Measurements from ENCODE around the gene PHYHIPL.
A peak's percentile ranks its signal among the peaks of the same experiment; 100 is the strongest.
"Not testable (repeated sequence)": the region's sequence is repeated elsewhere in the genome, so short reads cannot be mapped to it uniquely, and the experiment has no call there.

Gene PHYHIPL

GRCh38 chr10:59212301-59212798 is 35.9 kb downstream of the PHYHIPL start:
- no peak for DNase-seq

GRCh38 chr10:59214160-59214559 is 37.7 kb downstream of the PHYHIPL start:
- DNase-seq: no peak

- DNase-seq: no peak
Measured at GRCh38 chr10:59216178-59216869, 39.9 kb downstream of the PHYHIPL start.

GRCh38 chr10:59222788-59223187 is 46.3 kb downstream of the PHYHIPL start:
- DNase-seq: no peak

GRCh38 chr10:59223597-59223996 is 47.2 kb downstream of the PHYHIPL start:
- not testable (repeated sequence) for DNase-seq

- no peak for DNase-seq
Measured at GRCh38 chr10:59225211-59225610, 48.8 kb downstream of the PHYHIPL start.

- no peak for DNase-seq
Measured at GRCh38 chr10:59227136-59227673, 50.8 kb downstream of the PHYHIPL start.

GRCh38 chr10:59229441-59229840 is 53.0 kb downstream of the PHYHIPL start:
- DNase-seq: no peak

- DNase-seq: no peak
Measured at GRCh38 chr10:59234194-59234593, 57.8 kb downstream of the PHYHIPL start.

- peak; percentile 16 for DNase-seq
Measured at GRCh38 chr10:59234816-59235429, 58.5 kb downstream of the PHYHIPL start.

GRCh38 chr10:59236064-59236697 is 59.7 kb downstream of the PHYHIPL start:
- DNase-seq: no peak

GRCh38 chr10:59237775-59238174 is 61.3 kb downstream of the PHYHIPL start:
- DNase-seq: no peak

- DNase-seq: not testable (repeated sequence)
Measured at GRCh38 chr10:59239108-59239507, 62.7 kb downstream of the PHYHIPL start.

- peak; percentile 59 for DNase-seq
Measured at GRCh38 chr10:59240582-59241183, 64.2 kb downstream of the PHYHIPL start.

GRCh38 chr10:59242057-59242456 is 65.6 kb downstream of the PHYHIPL start:
- DNase-seq: no peak

GRCh38 chr10:59242991-59243390 is 66.5 kb downstream of the PHYHIPL start:
- DNase-seq: no peak

GRCh38 chr10:59243611-59244195 is 67.3 kb downstream of the PHYHIPL start:
- no peak for DNase-seq

GRCh38 chr10:59244871-59245270 is 68.4 kb downstream of the PHYHIPL start:
- no peak for DNase-seq

- no peak for DNase-seq
Measured at GRCh38 chr10:59245686-59246085, 69.2 kb downstream of the PHYHIPL start.

- no peak for DNase-seq
Measured at GRCh38 chr10:59252491-59252890, 76.0 kb downstream of the PHYHIPL start.

- no peak for DNase-seq
Measured at GRCh38 chr10:59255463-59255862, 79.0 kb downstream of the PHYHIPL start.

- no peak for DNase-seq
Measured at GRCh38 chr10:59257224-59257623, 80.8 kb downstream of the PHYHIPL start.

- no peak for DNase-seq
Measured at GRCh38 chr10:59258890-59259289, 82.4 kb downstream of the PHYHIPL start.
